GM23338 (cell line): ENCODE measurements around the gene AVPR1B. TPM values are rescaled to one million over a fixed set of nuclear protein-coding genes. Genes with fewer than 3 reads are reported as not detected.

Experiments used
- ATAC-seq: fragments of 200-7000 bp; cut with Tn5 transposase; 3 replicates; pipeline ENCODE4 v1.9.1; 2020
- DNase-seq: peaks from one replicate; pipeline ENCODE4 v3.0.0-alpha.2; 2015; ENCODE audit warnings: low spot score
- H2AFZ ChIP-seq: fragments of 200-600 bp; sonication (generic); 2 replicates; pipeline ENCODE4 v1.8.0; 2016; ENCODE audit warnings: antibody characterized with exemption, mild to moderate bottlenecking, moderate library complexity
- H3F3A ChIP-seq: fragments of 200-600 bp; sonication (generic); replicated peaks from 2 replicates; pipeline ENCODE4 v1.8.0; 2017; ENCODE audit warnings: antibody characterized with exemption, mixed run types, low read depth
- H3K27ac ChIP-seq: fragments of 200-600 bp; sonication (generic); 2 replicates; pipeline ENCODE4 v1.6.1; 2016; ENCODE audit warnings: low read depth
- H3K27me3 ChIP-seq: fragments of 200-600 bp; sonication (generic); 2 replicates; pipeline ENCODE4 v1.8.0; 2016; ENCODE audit warnings: mild to moderate bottlenecking, mixed run types, moderate library complexity; ENCODE audit not compliant: insufficient read depth
- H3K36me3 ChIP-seq: fragments of 200-600 bp; sonication (generic); 2 replicates; pipeline ENCODE4 v1.8.0; 2016; ENCODE audit warnings: mild to moderate bottlenecking; ENCODE audit not compliant: insufficient read depth
- H3K4me1 ChIP-seq: fragments of 200-600 bp; sonication (generic); 2 replicates; pipeline ENCODE4 v1.8.0; 2016; ENCODE audit warnings: mild to moderate bottlenecking, moderate library complexity; ENCODE audit not compliant: insufficient read depth
- H3K4me2 ChIP-seq: fragments of 200-600 bp; sonication (generic); 2 replicates; pipeline ENCODE4 v1.7.1; 2017; ENCODE audit warnings: mixed run types
- H3K4me3 ChIP-seq: fragments of 200-600 bp; sonication (generic); 2 replicates; pipeline ENCODE4 v1.6.1; 2016; ENCODE audit warnings: mixed run types
- H3K79me2 ChIP-seq: fragments of 200-600 bp; sonication (generic); replicated peaks from 2 replicates; pipeline ENCODE4 v1.8.0; 2017; ENCODE audit warnings: mild to moderate bottlenecking; ENCODE audit not compliant: insufficient read depth
- H3K9me2 ChIP-seq: fragments of 200-600 bp; sonication (generic); 2 replicates; pipeline ENCODE4 v1.8.0; 2017; ENCODE audit not compliant: insufficient read depth
- H4K20me1 ChIP-seq: fragments of 200-600 bp; sonication (generic); replicated peaks from 2 replicates; pipeline ENCODE4 v1.8.0; 2017; ENCODE audit warnings: mild to moderate bottlenecking; ENCODE audit not compliant: insufficient read depth
- H3K27ac Mint-ChIP-seq: 2 replicates; pipeline ENCODE4 v1.8.0; 2020; ENCODE audit warnings: inconsistent platforms, mild to moderate bottlenecking, moderate library complexity, mixed read lengths
- H3K27me3 Mint-ChIP-seq: 3 replicates; pipeline ENCODE4 v1.8.0; 2022; ENCODE audit warnings: low read depth, mild to moderate bottlenecking, moderate library complexity, mixed read lengths, inconsistent platforms; ENCODE audit not compliant: insufficient read depth, poor library complexity
- H3K36me3 Mint-ChIP-seq: 3 replicates; pipeline ENCODE4 v1.8.0; 2021; ENCODE audit warnings: low read depth, mild to moderate bottlenecking, inconsistent platforms, moderate library complexity, mixed read lengths
- H3K4me1 Mint-ChIP-seq: 3 replicates; pipeline ENCODE4 v1.8.0; 2020; ENCODE audit warnings: mild to moderate bottlenecking, inconsistent platforms, mixed read lengths
- H3K4me3 Mint-ChIP-seq: 3 replicates; pipeline ENCODE4 v1.8.0; 2021; ENCODE audit warnings: moderate library complexity, mild to moderate bottlenecking, inconsistent platforms, mixed read lengths
- H3K9me3 Mint-ChIP-seq: 3 replicates; pipeline ENCODE4 v1.8.0; 2020; ENCODE audit warnings: moderate library complexity, mild to moderate bottlenecking, inconsistent platforms, mixed read lengths
- CREB1 ChIP-seq: fragments of 250-450 bp; sonication (Bioruptor Pico); IDR thresholded peaks from 2 replicates; pipeline ENCODE4 v1.5.0; 2020; ENCODE audit warnings: low read depth, mild to moderate bottlenecking, moderate library complexity
- EZH2 ChIP-seq: fragments of 200-600 bp; sonication (generic); IDR thresholded peaks from one replicate; pipeline ENCODE4 v1.8.0; 2017; ENCODE audit warnings: antibody characterized with exemption, mild to moderate bottlenecking, low read depth; ENCODE audit not compliant: unreplicated experiment
- NANOG ChIP-seq: IDR thresholded peaks from 2 replicates; pipeline ENCODE4 v1.6.1; 2016; ENCODE audit warnings: antibody characterized with exemption, borderline replicate concordance
- POLR2AphosphoS5 ChIP-seq: IDR thresholded peaks from 2 replicates; pipeline ENCODE4 v1.6.1; 2016; ENCODE audit warnings: antibody characterized with exemption, low read depth
- polyA plus RNA-seq: library from polyadenylated mRNA; unstranded; fragments of >200 nt; fragmentation: Nextera tagmentation; extraction: Ambion mirVana; gene quantifications from 2 replicates; pipeline ENCODE4 v1.2.1, GENCODE V29; 2016
- total RNA-seq: library from RNA; depleted of rRNA; stranded (reverse); fragments of >200 nt; shearing (Covaris generic); gene quantifications from 2 replicates; pipeline ENCODE4 v1.2.3, GENCODE V29; 2014
- TF ChIP-seq, protein P1 (sequence below), 2 experiments: fragments of 200-600 bp in 1 of 2; sonication (generic) in 1 of 2; conservative IDR thresholded peaks; 2 replicates each; pipeline versions ENCODE4 v1.5.1 to v1.6.1; 2016 to 2017; ENCODE audit warnings: antibody characterized with exemption in 2 of 2, low read depth in 2 of 2, mild to moderate bottlenecking in 2 of 2, moderate library complexity in 1 of 2
- TF ChIP-seq, protein P2 (sequence below): fragments of 250-450 bp; sonication (Bioruptor Pico); IDR thresholded peaks from 2 replicates; pipeline ENCODE4 v1.5.0; 2020; ENCODE audit warnings: mild to moderate bottlenecking, moderate library complexity
- TF ChIP-seq, protein P3 (sequence below): IDR thresholded peaks from 2 replicates; pipeline ENCODE4 v1.6.1; 2016; ENCODE audit warnings: antibody characterized with exemption

AVPR1B gene
- total and polyA plus RNA-seq, 2 experiments from 2014 or later, result 0.24 to 0.52 TPM

DNA sequence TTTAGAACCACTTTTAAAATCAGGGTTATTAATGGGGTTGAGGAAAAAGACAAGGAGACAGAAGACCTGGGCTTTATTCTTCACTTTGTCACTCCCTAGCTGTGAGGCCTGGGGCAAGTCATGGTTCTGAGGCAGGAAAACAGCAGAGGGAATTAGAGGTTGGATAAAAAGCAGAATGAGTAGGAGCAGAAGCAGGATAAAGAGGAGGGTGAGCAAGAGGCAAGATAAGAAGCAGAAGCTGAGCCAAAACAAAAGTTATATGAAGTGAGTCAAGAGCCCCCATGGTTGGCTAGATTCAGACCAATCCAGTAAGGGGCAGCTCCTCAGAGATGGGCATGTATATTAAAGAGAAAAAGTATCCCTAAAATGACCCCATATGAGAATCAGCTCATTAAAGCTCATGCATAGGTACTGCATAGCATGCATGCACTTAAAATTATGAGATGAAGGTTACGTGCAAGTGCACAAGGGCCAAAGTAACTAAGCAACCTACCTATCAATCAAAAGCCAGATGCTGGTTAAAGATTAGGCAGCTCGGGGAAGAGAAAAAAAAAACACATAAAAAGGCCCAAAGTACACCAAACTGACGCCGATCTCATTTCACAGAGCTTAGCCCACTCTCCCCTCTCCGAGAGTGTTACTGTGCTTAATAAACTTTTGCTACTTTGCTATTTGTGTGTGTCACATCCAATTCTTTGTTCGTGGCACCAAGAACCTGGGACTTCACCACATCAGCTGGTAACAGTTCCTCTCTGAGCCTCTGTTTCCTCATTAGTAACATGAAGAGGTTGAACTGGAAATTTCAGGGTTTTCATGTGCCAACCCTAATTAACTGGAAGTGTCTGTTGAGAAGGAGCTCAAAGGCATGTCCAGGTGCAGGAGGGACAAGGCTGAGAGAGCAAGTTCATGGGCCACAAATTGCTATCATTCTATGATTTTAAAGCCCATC lies 2.2 kb downstream of the AVPR1B start (continued):
- TF ChIP-seq, protein P1, sequence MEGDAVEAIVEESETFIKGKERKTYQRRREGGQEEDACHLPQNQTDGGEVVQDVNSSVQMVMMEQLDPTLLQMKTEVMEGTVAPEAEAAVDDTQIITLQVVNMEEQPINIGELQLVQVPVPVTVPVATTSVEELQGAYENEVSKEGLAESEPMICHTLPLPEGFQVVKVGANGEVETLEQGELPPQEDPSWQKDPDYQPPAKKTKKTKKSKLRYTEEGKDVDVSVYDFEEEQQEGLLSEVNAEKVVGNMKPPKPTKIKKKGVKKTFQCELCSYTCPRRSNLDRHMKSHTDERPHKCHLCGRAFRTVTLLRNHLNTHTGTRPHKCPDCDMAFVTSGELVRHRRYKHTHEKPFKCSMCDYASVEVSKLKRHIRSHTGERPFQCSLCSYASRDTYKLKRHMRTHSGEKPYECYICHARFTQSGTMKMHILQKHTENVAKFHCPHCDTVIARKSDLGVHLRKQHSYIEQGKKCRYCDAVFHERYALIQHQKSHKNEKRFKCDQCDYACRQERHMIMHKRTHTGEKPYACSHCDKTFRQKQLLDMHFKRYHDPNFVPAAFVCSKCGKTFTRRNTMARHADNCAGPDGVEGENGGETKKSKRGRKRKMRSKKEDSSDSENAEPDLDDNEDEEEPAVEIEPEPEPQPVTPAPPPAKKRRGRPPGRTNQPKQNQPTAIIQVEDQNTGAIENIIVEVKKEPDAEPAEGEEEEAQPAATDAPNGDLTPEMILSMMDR (conservative IDR thresholded peaks at IDR 0.05; ENCODE audit: low read depth in 2 of 2), result no peak
- TF ChIP-seq NANOG, result no peak
- TF ChIP-seq, protein P2, sequence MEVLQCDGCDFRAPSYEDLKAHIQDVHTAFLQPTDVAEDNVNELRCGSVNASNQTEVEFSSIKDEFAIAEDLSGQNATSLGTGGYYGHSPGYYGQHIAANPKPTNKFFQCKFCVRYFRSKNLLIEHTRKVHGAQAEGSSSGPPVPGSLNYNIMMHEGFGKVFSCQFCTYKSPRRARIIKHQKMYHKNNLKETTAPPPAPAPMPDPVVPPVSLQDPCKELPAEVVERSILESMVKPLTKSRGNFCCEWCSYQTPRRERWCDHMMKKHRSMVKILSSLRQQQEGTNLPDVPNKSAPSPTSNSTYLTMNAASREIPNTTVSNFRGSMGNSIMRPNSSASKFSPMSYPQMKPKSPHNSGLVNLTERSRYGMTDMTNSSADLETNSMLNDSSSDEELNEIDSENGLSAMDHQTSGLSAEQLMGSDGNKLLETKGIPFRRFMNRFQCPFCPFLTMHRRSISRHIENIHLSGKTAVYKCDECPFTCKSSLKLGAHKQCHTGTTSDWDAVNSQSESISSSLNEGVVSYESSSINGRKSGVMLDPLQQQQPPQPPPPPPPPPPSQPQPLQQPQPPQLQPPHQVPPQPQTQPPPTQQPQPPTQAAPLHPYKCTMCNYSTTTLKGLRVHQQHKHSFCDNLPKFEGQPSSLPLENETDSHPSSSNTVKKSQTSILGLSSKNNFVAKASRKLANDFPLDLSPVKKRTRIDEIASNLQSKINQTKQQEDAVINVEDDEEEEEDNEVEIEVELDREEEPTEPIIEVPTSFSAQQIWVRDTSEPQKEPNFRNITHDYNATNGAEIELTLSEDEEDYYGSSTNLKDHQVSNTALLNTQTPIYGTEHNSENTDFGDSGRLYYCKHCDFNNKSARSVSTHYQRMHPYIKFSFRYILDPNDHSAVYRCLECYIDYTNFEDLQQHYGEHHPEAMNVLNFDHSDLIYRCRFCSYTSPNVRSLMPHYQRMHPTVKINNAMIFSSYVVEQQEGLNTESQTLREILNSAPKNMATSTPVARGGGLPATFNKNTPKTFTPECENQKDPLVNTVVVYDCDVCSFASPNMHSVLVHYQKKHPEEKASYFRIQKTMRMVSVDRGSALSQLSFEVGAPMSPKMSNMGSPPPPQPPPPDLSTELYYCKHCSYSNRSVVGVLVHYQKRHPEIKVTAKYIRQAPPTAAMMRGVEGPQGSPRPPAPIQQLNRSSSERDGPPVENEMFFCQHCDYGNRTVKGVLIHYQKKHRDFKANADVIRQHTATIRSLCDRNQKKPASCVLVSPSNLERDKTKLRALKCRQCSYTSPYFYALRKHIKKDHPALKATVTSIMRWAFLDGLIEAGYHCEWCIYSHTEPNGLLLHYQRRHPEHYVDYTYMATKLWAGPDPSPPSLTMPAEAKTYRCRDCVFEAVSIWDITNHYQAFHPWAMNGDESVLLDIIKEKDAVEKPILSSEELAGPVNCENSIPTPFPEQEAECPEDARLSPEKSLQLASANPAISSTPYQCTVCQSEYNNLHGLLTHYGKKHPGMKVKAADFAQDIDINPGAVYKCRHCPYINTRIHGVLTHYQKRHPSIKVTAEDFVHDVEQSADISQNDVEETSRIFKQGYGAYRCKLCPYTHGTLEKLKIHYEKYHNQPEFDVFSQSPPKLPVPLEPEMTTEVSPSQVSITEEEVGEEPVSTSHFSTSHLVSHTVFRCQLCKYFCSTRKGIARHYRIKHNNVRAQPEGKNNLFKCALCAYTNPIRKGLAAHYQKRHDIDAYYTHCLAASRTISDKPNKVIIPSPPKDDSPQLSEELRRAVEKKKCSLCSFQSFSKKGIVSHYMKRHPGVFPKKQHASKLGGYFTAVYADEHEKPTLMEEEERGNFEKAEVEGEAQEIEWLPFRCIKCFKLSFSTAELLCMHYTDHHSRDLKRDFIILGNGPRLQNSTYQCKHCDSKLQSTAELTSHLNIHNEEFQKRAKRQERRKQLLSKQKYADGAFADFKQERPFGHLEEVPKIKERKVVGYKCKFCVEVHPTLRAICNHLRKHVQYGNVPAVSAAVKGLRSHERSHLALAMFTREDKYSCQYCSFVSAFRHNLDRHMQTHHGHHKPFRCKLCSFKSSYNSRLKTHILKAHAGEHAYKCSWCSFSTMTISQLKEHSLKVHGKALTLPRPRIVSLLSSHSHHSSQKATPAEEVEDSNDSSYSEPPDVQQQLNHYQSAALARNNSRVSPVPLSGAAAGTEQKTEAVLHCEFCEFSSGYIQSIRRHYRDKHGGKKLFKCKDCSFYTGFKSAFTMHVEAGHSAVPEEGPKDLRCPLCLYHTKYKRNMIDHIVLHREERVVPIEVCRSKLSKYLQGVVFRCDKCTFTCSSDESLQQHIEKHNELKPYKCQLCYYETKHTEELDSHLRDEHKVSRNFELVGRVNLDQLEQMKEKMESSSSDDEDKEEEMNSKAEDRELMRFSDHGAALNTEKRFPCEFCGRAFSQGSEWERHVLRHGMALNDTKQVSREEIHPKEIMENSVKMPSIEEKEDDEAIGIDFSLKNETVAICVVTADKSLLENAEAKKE (CRISPR knock-in tag), result no peak

DNA sequence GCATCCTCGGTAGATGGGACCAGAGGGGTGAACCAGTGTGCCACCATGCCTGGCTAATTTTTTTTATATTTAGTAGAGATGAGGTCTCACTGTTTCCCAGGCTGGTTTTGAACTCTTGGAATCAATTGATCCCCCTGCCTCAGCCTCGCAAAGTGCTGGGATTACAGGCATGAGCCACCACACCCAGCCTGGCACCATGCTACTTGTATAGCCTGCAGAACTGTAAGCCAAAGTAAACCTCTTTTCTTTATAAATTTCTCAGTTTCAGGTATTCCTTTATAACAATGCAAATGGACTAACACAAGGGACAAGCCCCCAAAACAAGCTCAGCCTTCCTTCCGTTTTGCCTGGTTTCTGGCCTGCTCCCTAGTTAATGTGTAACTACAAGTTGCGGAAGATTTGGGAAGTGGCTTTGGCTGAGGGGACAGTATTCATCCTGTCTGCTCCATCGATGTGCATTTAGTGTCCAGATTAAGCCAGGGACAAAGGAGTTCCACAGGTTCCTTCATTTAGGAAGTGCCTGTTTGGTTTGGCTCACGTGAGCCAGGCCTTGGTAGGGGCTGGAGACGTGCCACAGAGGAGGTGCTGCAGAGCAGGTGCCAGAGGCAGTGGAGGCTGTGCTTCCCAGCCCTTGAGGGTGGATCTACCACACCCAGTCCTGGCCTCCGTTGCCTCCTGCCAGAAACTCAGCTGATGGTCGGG lies 4.4 kb downstream of the AVPR1B start:
- ATAC-seq (no peak), DNase-seq (no peak)
- Mint-ChIP-seq H3K36me3 (no peaks in the 10 kb centered on the region), H3K9me3 (no peaks in the 10 kb centered on the region; the same call in 2 of the 3 replicates), H3K4me3 (no peak overlapping the region), H3K4me1 (peaks cover 5% of the 10 kb centered on the region; the same call in 2 of the 3 replicates), H3K27ac (no peak overlapping the region), H3K27me3 (peaks cover 16% of the 10 kb centered on the region)
- no peak overlapping the region for H3K27ac ChIP-seq
- no peaks in the 10 kb centered on the region for H4K20me1 ChIP-seq
- H3K27me3 ChIP-seq, result peaks cover 12% of the 10 kb centered on the region
- H3K79me2 ChIP-seq, result no peaks in the 10 kb centered on the region
- H2AFZ ChIP-seq, result no peak overlapping the region
- H3K4me3 ChIP-seq, result no peak overlapping the region
- H3K4me1 ChIP-seq, result peaks cover 3% of the 10 kb centered on the region; the same call in 1 of the 2 replicates
- no peaks in the 10 kb centered on the region for H3K9me2 ChIP-seq
- no peaks in the 10 kb centered on the region; the same call in 1 of the 2 replicates for H3F3A ChIP-seq
- H3K36me3 ChIP-seq, result no peaks in the 10 kb centered on the region
- no peak overlapping the region for H3K4me2 ChIP-seq
- TF ChIP-seq POLR2AphosphoS5, result no peak
- TF ChIP-seq, protein P3, sequence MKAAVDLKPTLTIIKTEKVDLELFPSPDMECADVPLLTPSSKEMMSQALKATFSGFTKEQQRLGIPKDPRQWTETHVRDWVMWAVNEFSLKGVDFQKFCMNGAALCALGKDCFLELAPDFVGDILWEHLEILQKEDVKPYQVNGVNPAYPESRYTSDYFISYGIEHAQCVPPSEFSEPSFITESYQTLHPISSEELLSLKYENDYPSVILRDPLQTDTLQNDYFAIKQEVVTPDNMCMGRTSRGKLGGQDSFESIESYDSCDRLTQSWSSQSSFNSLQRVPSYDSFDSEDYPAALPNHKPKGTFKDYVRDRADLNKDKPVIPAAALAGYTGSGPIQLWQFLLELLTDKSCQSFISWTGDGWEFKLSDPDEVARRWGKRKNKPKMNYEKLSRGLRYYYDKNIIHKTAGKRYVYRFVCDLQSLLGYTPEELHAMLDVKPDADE, result no peak
- no peak for TF ChIP-seq CREB1
- no peak for TF ChIP-seq EZH2
- TF ChIP-seq NANOG, result no peak
